22Rv1 (cell line): ENCODE measurements around the gene DCAF17.

Experiments used
- ZFX ChIP-seq: fragments of 450-650 bp; IDR thresholded peaks from 2 replicates; pipeline ENCODE4 v1.6.1; 2017; ENCODE audit warnings: antibody characterized with exemption, borderline replicate concordance
- TF ChIP-seq, protein P1 (sequence below): fragments of 450-650 bp; IDR thresholded peaks from 2 replicates; pipeline ENCODE4 v1.5.1; 2017; ENCODE audit warnings: mild to moderate bottlenecking

- TF ChIP-seq, protein P1, sequence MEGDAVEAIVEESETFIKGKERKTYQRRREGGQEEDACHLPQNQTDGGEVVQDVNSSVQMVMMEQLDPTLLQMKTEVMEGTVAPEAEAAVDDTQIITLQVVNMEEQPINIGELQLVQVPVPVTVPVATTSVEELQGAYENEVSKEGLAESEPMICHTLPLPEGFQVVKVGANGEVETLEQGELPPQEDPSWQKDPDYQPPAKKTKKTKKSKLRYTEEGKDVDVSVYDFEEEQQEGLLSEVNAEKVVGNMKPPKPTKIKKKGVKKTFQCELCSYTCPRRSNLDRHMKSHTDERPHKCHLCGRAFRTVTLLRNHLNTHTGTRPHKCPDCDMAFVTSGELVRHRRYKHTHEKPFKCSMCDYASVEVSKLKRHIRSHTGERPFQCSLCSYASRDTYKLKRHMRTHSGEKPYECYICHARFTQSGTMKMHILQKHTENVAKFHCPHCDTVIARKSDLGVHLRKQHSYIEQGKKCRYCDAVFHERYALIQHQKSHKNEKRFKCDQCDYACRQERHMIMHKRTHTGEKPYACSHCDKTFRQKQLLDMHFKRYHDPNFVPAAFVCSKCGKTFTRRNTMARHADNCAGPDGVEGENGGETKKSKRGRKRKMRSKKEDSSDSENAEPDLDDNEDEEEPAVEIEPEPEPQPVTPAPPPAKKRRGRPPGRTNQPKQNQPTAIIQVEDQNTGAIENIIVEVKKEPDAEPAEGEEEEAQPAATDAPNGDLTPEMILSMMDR: no peak
- TF ChIP-seq ZFX: no peak
These were observed 82.8 kb downstream of the DCAF17 start for GRCh38 chr2:171516793-171517192.
